Smooth muscle cell (in vitro differentiated cells): ENCODE results near the gene NEK7. TPM values are rescaled to one million over a fixed set of nuclear protein-coding genes. Genes with fewer than 3 reads are reported as not detected.

Experiments used
- DNase-seq: peaks from one replicate; lab custom pipeline; 2025; ENCODE audit not compliant: unreplicated experiment; lab: John Stamatoyannopoulos, UW
- H2AFZ ChIP-seq: fragments of 200-600 bp; sonication (generic); 2 replicates; pipeline ENCODE4 v1.6.0; 2016; ENCODE audit warnings: antibody characterized with exemption, low read depth, mild to moderate bottlenecking
- H3F3A ChIP-seq: fragments of 200-600 bp; sonication (generic); 2 replicates; pipeline ENCODE4 v1.6.0; 2017; ENCODE audit warnings: antibody characterized with exemption, low read depth
- H3K27ac ChIP-seq: fragments of 200-600 bp; sonication (generic); 2 replicates; pipeline ENCODE4 v1.5.1; 2016; ENCODE audit warnings: low read depth, mild to moderate bottlenecking
- H3K27me3 ChIP-seq: fragments of 200-600 bp; sonication (generic); 2 replicates; pipeline ENCODE4 v1.6.1; 2016; ENCODE audit warnings: low read depth, mild to moderate bottlenecking
- H3K36me3 ChIP-seq: fragments of 200-600 bp; sonication (generic); 2 replicates; pipeline ENCODE4 v1.5.1; 2016; ENCODE audit warnings: low read depth
- H3K4me1 ChIP-seq: fragments of 200-600 bp; sonication (generic); 2 replicates; pipeline ENCODE4 v1.5.1; 2016; ENCODE audit warnings: low read depth
- H3K4me2 ChIP-seq: fragments of 200-600 bp; sonication (generic); 2 replicates; pipeline ENCODE4 v1.6.0; 2016; ENCODE audit warnings: mild to moderate bottlenecking
- H3K4me3 ChIP-seq: fragments of 200-600 bp; sonication (generic); 2 replicates; pipeline ENCODE4 v1.5.1; 2016; ENCODE audit warnings: mild to moderate bottlenecking
- H3K79me2 ChIP-seq: fragments of 200-600 bp; sonication (generic); 2 replicates; pipeline ENCODE4 v1.6.0; 2016; ENCODE audit warnings: low read depth, mild to moderate bottlenecking
- H3K9ac ChIP-seq: fragments of 200-600 bp; sonication (generic); 2 replicates; pipeline ENCODE4 v1.6.0; 2016; ENCODE audit warnings: low read depth
- H3K9me3 ChIP-seq: fragments of 200-600 bp; sonication (generic); replicated peaks from 2 replicates; pipeline ENCODE4 v1.5.1; 2016; ENCODE audit warnings: low read depth
- H4K20me1 ChIP-seq: fragments of 200-600 bp; sonication (generic); 2 replicates; pipeline ENCODE4 v1.6.0; 2016; ENCODE audit warnings: low read depth
- WGBS: methylation state at CpG from one replicate; pipeline ENCODE4 v1.1.7; 2016; ENCODE audit warnings: low lambda C conversion rate; 5-methylcytosine and 5-hydroxymethylcytosine counted together
- polyA plus RNA-seq: library from polyadenylated mRNA; unstranded; fragments of >200 nt; fragmentation: Nextera tagmentation; extraction: Ambion mirVana; gene quantifications from 2 replicates; pipeline ENCODE4 v1.2.1, GENCODE V29; 2016
- total RNA-seq: library from RNA; depleted of rRNA; stranded (reverse); fragments of >200 nt; gene quantifications from 2 replicates; pipeline ENCODE4 v1.2.3, GENCODE V29; 2014
- TF ChIP-seq, protein P1 (sequence below): fragments of 200-600 bp; sonication (generic); IDR thresholded peaks from 2 replicates; pipeline ENCODE4 v1.5.1; 2017; ENCODE audit warnings: borderline replicate concordance, mild to moderate bottlenecking, antibody characterized with exemption; ENCODE audit not compliant: insufficient read depth, poor library complexity, severe bottlenecking

NEK7 gene
- total and polyA plus RNA-seq, 2 experiments from 2014 or later = 26.1 to 141 TPM

GRCh38 chr1:198335663-198336062 lies 178.9 kb downstream of the NEK7 start:
- WGBS = 84% methylated on average over 1 of the region's 1 CpG
- no peaks in the 10 kb centered on the region for H3K9me3 ChIP-seq
- DNase-seq = no peak

GRCh38 chr1:198337886-198338285 lies 181.1 kb downstream of the NEK7 start:
- H3K9ac ChIP-seq = no peak overlapping the region
- no peak for DNase-seq

More at GRCh38 chr1:198335663-198336062, 178.9 kb downstream of the NEK7 start:
- Histone ChIP-seq H3K9ac (no peak overlapping the region), H3K36me3 (no peaks in the 10 kb centered on the region), H4K20me1 (no peaks in the 10 kb centered on the region), H2AFZ (no peak overlapping the region), H3K4me3 (no peak overlapping the region), H3K27ac (no peak overlapping the region), H3K4me2 (no peak overlapping the region), H3K79me2 (no peaks in the 10 kb centered on the region), H3K4me1 (no peaks in the 10 kb centered on the region), H3F3A (no peaks in the 10 kb centered on the region), H3K27me3 (no peaks in the 10 kb centered on the region)
- TF ChIP-seq, protein P1, sequence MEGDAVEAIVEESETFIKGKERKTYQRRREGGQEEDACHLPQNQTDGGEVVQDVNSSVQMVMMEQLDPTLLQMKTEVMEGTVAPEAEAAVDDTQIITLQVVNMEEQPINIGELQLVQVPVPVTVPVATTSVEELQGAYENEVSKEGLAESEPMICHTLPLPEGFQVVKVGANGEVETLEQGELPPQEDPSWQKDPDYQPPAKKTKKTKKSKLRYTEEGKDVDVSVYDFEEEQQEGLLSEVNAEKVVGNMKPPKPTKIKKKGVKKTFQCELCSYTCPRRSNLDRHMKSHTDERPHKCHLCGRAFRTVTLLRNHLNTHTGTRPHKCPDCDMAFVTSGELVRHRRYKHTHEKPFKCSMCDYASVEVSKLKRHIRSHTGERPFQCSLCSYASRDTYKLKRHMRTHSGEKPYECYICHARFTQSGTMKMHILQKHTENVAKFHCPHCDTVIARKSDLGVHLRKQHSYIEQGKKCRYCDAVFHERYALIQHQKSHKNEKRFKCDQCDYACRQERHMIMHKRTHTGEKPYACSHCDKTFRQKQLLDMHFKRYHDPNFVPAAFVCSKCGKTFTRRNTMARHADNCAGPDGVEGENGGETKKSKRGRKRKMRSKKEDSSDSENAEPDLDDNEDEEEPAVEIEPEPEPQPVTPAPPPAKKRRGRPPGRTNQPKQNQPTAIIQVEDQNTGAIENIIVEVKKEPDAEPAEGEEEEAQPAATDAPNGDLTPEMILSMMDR = no peak

GRCh38 chr1:198340139-198340538 lies 183.3 kb downstream of the NEK7 start:
- no peaks in the 10 kb centered on the region for H3K79me2 ChIP-seq
- H2AFZ ChIP-seq = no peak overlapping the region
- H3K4me1 ChIP-seq = no peaks in the 10 kb centered on the region
- H3F3A ChIP-seq = no peaks in the 10 kb centered on the region
- H3K9me3 ChIP-seq = no peaks in the 10 kb centered on the region
- H3K27ac ChIP-seq = no peak overlapping the region
- no peak for DNase-seq
- H3K36me3 ChIP-seq = no peaks in the 10 kb centered on the region
- no peak overlapping the region for H3K4me2 ChIP-seq
- no peak overlapping the region for H3K4me3 ChIP-seq
- TF ChIP-seq, protein P1 = no peak
- H4K20me1 ChIP-seq = no peaks in the 10 kb centered on the region
- WGBS = 96% methylated on average over 1 of the region's 1 CpG
- no peak overlapping the region for H3K9ac ChIP-seq
- no peaks in the 10 kb centered on the region for H3K27me3 ChIP-seq

More at GRCh38 chr1:198337886-198338285, 181.1 kb downstream of the NEK7 start:
- H3K27me3 ChIP-seq = no peaks in the 10 kb centered on the region
- H3K9me3 ChIP-seq = no peaks in the 10 kb centered on the region
- no peak overlapping the region for H3K4me3 ChIP-seq
- no peak overlapping the region for H3K4me2 ChIP-seq
- no peaks in the 10 kb centered on the region for H3K79me2 ChIP-seq
- H3F3A ChIP-seq = no peaks in the 10 kb centered on the region
- H2AFZ ChIP-seq = no peak overlapping the region
- TF ChIP-seq, protein P1 = no peak
- H3K4me1 ChIP-seq = no peaks in the 10 kb centered on the region
- H3K27ac ChIP-seq = no peak overlapping the region
- H4K20me1 ChIP-seq = no peaks in the 10 kb centered on the region
- H3K36me3 ChIP-seq = no peaks in the 10 kb centered on the region

DNA sequence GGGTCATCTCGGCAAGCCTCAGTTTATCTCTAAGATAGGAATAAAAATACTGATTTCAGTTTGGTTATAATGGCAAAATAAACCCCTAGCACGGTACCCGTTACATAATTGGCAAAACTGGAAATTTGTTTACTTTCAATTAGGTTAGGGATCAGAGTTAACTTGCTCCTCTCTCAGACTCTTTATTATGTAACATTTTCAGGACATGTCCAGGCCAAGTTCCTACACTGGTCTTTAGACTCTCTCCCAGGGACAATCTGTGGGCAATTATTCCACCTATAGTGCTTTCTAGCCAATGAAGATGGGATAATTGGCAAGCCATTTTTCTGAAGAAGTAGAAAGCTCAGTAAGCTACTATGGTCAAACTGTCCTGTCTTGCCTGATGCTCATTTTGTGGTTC lies 189.4 kb downstream of the NEK7 start:
- no peak overlapping the region for H3K4me3 ChIP-seq
- H3F3A ChIP-seq = no peaks in the 10 kb centered on the region
- no peaks in the 10 kb centered on the region for H3K27me3 ChIP-seq
- no peak for DNase-seq
- H3K4me1 ChIP-seq = no peaks in the 10 kb centered on the region
- TF ChIP-seq, protein P1 = no peak
- H3K79me2 ChIP-seq = no peaks in the 10 kb centered on the region
- no peak overlapping the region for H3K27ac ChIP-seq
- no peak overlapping the region for H3K9ac ChIP-seq
- no peak overlapping the region for H3K4me2 ChIP-seq
- H4K20me1 ChIP-seq = no peaks in the 10 kb centered on the region
- H3K9me3 ChIP-seq = no peaks in the 10 kb centered on the region
- 80% methylated on average over 3 of the region's 3 CpGs for WGBS
- no peaks in the 10 kb centered on the region for H3K36me3 ChIP-seq
- no peak overlapping the region for H2AFZ ChIP-seq
